B cell (primary cell): Measurements from ENCODE around the gene PTPRQ. TPM values are rescaled to one million over a fixed set of nuclear protein-coding genes. Genes with fewer than 3 reads are reported as not detected.

Experiments
- ATAC-seq: fragments of 200-7000 bp; cut with Tn5 transposase; one replicate; pipeline ENCODE4 v1.10.0; 2021; ENCODE audit warnings: low read depth, mild to moderate bottlenecking, moderate number of reproducible peaks, moderate library complexity
- CTCF ChIA-PET: fragments of 350-600 bp; sonication (Branson Sonifier 250); formaldehyde crosslinking; loops from one replicate; lab custom pipeline; 2021; ENCODE audit warnings: antibody characterized with exemption, inconsistent platforms; lab: Charles Lee
- POLR2A ChIA-PET: fragments of 350-600 bp; sonication (Branson Sonifier 250); formaldehyde crosslinking; loops from one replicate; lab custom pipeline; 2021; ENCODE audit warnings: antibody characterized with exemption; lab: Charles Lee
- DNase-seq: peaks from one replicate; pipeline ENCODE4 v3.0.0; 2013
- H2AFZ ChIP-seq: 2 replicates; pipeline ENCODE4 v1.6.1; 2012; ENCODE audit warnings: mild to moderate bottlenecking, low read depth, low read length; ENCODE audit not compliant: insufficient read depth, poor library complexity, severe bottlenecking
- H3K27ac ChIP-seq, 2 donors: 1 replicate in 1 of 2; 2 replicates in 1 of 2; pipeline ENCODE4 v1.5.1; 2012 to 2013; ENCODE audit warnings: low read length in 2 of 2, mild to moderate bottlenecking in 2 of 2, moderate library complexity in 1 of 2
- H3K27me3 ChIP-seq, 4 experiments: fragments of 200-600 bp in 1 of 4; sonication (generic) in 1 of 4; replicated peaks in 1 of 4; 1 replicate in 2 of 4; 2 replicates in 2 of 4; pipeline versions ENCODE4 v1.6.1 to v1.7.0; 2013 to 2016; ENCODE audit warnings: low read length in 3 of 4, mild to moderate bottlenecking in 2 of 4, mixed read lengths in 1 of 4, moderate library complexity in 1 of 4; ENCODE audit not compliant: insufficient read depth in 4 of 4, control insufficient read depth in 3 of 4; ENCODE audit errors: control extremely low read depth in 1 of 4
- H3K36me3 ChIP-seq, 2 experiments: replicated peaks in 1 of 2; 1 replicate in 1 of 2; 2 replicates in 1 of 2; pipeline versions ENCODE4 v1.6.1 to v1.7.1; 2013; ENCODE audit warnings: low read length in 1 of 2; ENCODE audit not compliant: insufficient read depth in 2 of 2, control insufficient read depth in 1 of 2; ENCODE audit errors: control extremely low read depth in 1 of 2, extremely low read depth in 1 of 2
- H3K4me1 ChIP-seq, 2 donors: fragments of 200-600 bp in 1 of 2; sonication (generic) in 1 of 2; 1 replicate in 1 of 2; 2 replicates in 1 of 2; pipeline versions ENCODE4 v1.5.1 to v1.6.1; 2013 to 2017; ENCODE audit warnings: low read length in 2 of 2; ENCODE audit not compliant: control insufficient read depth in 2 of 2, insufficient read depth in 2 of 2
- H3K4me2 ChIP-seq: replicated peaks from 2 replicates; pipeline ENCODE3; 2012; ENCODE audit warnings: mild to moderate bottlenecking, low read depth, low read length; ENCODE audit not compliant: poor library complexity, severe bottlenecking
- H3K4me3 ChIP-seq, 5 experiments: fragments of 200-600 bp in 1 of 5; sonication (generic) in 1 of 5; 1 replicate in 3 of 5; 2 replicates in 2 of 5; pipeline versions ENCODE4 v1.5.1 to v1.7.0; 2011 to 2016; ENCODE audit warnings: low read length in 4 of 5, mild to moderate bottlenecking in 4 of 5, low read depth in 2 of 5, control low read depth in 1 of 5, moderate library complexity in 1 of 5; ENCODE audit not compliant: insufficient read depth in 1 of 5; ENCODE audit errors: control extremely low read depth in 1 of 5, extremely low read depth in 1 of 5
- H3K79me2 ChIP-seq: fragments of 200-600 bp; sonication (generic); one replicate; pipeline ENCODE4 v1.6.0; 2016; ENCODE audit warnings: low read length; ENCODE audit not compliant: control insufficient read depth, insufficient read depth
- H3K9ac ChIP-seq: fragments of 200-600 bp; sonication (generic); 2 replicates; pipeline ENCODE4 v1.6.1; 2017; ENCODE audit warnings: mild to moderate bottlenecking, low read length, moderate library complexity
- H3K9me3 ChIP-seq, 3 donors: one replicate each; pipeline versions ENCODE4 v1.6.1 to v1.7.1; 2013; ENCODE audit warnings: low read length in 2 of 3; ENCODE audit not compliant: control insufficient read depth in 2 of 3, insufficient read depth in 1 of 3; ENCODE audit errors: control extremely low read depth in 1 of 3
- H4K20me1 ChIP-seq: 2 replicates; pipeline ENCODE4 v1.6.0; 2012; ENCODE audit warnings: mild to moderate bottlenecking, low read length; ENCODE audit not compliant: insufficient read depth, control insufficient read depth, poor library complexity, severe bottlenecking
- H3K27ac Mint-ChIP-seq: one replicate; pipeline ENCODE4 v1.8.0; 2021; ENCODE audit warnings: mixed read lengths
- H3K27me3 Mint-ChIP-seq: one replicate; pipeline ENCODE4 v1.8.0; 2021; ENCODE audit warnings: mixed read lengths
- H3K4me1 Mint-ChIP-seq: one replicate; pipeline ENCODE4 v1.8.0; 2021; ENCODE audit warnings: mixed read lengths
- H3K4me3 Mint-ChIP-seq: one replicate; pipeline ENCODE4 v1.8.0; 2021; ENCODE audit warnings: mixed read lengths
- H3K9me3 Mint-ChIP-seq: one replicate; pipeline ENCODE4 v1.8.0; 2022; ENCODE audit warnings: mixed read lengths; ENCODE audit not compliant: insufficient read depth
- EZH2 ChIP-seq: IDR thresholded peaks from 2 replicates; pipeline ENCODE4 v1.6.1; 2012; ENCODE audit warnings: borderline replicate concordance, low read depth, mild to moderate bottlenecking, moderate library complexity, low read length; ENCODE audit not compliant: insufficient read depth, poor library complexity, severe bottlenecking
- WGBS: methylation state at CpG from one replicate; pipeline ENCODE4 v1.1.5; 2013; ENCODE audit warnings: missing lambda C conversion rate; ENCODE audit not compliant: insufficient coverage; 5-methylcytosine and 5-hydroxymethylcytosine counted together
- intact Hi-C: fragments of 100-400 bp; cut with micrococcal nuclease; formaldehyde crosslinking; loops from one replicate; pipeline ENCODE4 v1.10.0; 2022
- polyA plus RNA-seq: library from polyadenylated mRNA; depleted of rRNA; stranded (reverse); fragments of >200 nt; gene quantifications from 2 replicates; pipeline ENCODE4 v1.2.3, GENCODE V29; 2012
- total RNA-seq, 2 donors: library from RNA; stranded (reverse); fragments of 120-200 nt in 1 of 2; gene quantifications; 1 replicate in 1 of 2; 2 replicates in 1 of 2; pipeline versions ENCODE4 v1.2.3 to v1.2.4, GENCODE V29; 2013 to 2022
- TF ChIP-seq, protein P1 (sequence below): fragments of 200-600 bp; IDR thresholded peaks from one replicate; pipeline ENCODE4 v1.8.0; 2022; ENCODE audit warnings: antibody characterized with exemption, mild to moderate bottlenecking

Gene PTPRQ
- total and polyA plus RNA-seq, 2 donors (not counting 1 experiment from before 2014, with no cell fraction given), result not detected

DNA sequence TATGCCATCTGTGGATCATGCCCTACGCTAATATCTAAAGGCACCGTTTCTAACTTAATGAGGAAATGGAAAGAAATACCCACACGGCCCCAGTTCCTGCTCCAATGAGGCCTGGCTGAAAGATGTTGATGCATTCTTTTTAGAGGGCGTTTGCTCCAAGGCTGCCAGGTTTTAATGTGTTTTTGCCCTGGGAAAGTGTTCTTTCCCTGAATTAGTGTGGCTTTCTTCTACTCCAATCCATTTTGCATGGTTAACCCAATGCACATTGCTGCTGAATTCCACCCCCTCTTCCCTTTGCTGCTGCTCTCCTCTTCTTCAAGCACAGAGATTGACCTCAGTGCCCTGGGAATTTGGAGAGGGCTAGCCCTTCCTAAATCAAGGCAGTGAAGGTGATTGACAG, 273.8 kb downstream of the PTPRQ start:
- H3K4me1 ChIP-seq, result no peaks in the 10 kb centered on the region
- H3K27ac ChIP-seq, result no peak overlapping the region
- H3K27ac Mint-ChIP-seq, result no peak overlapping the region
- no peak for TF ChIP-seq EZH2
- TF ChIP-seq, protein P1, sequence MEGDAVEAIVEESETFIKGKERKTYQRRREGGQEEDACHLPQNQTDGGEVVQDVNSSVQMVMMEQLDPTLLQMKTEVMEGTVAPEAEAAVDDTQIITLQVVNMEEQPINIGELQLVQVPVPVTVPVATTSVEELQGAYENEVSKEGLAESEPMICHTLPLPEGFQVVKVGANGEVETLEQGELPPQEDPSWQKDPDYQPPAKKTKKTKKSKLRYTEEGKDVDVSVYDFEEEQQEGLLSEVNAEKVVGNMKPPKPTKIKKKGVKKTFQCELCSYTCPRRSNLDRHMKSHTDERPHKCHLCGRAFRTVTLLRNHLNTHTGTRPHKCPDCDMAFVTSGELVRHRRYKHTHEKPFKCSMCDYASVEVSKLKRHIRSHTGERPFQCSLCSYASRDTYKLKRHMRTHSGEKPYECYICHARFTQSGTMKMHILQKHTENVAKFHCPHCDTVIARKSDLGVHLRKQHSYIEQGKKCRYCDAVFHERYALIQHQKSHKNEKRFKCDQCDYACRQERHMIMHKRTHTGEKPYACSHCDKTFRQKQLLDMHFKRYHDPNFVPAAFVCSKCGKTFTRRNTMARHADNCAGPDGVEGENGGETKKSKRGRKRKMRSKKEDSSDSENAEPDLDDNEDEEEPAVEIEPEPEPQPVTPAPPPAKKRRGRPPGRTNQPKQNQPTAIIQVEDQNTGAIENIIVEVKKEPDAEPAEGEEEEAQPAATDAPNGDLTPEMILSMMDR, result no peak
- H3K9me3 ChIP-seq, result peaks cover 0 to 11% (median 0%) of the 10 kb centered on the region in 3 donors
- no peaks in the 10 kb centered on the region for H4K20me1 ChIP-seq
- H3K27me3 Mint-ChIP-seq, result peaks cover 39% of the 10 kb centered on the region
- CTCF ChIA-PET, result no interaction called here
- H3K79me2 ChIP-seq, result no peaks in the 10 kb centered on the region
- no CpG with 5 or more reads among the region's 4 CpGs for WGBS
- H3K4me3 Mint-ChIP-seq, result no peak overlapping the region
- DNase-seq (no peak), ATAC-seq (no peak)
- POLR2A ChIA-PET, result no interaction called here
- H3K27me3 ChIP-seq, result peaks cover 0 to 35% (median 9%) of the 10 kb centered on the region in 4 experiments
- no peak overlapping the region for H3K4me3 ChIP-seq
- no peak overlapping the region for H2AFZ ChIP-seq
- H3K4me2 ChIP-seq, result no peak overlapping the region
- intact Hi-C loops, result no loop called here
- H3K4me1 Mint-ChIP-seq, result no peaks in the 10 kb centered on the region
- no peak overlapping the region for H3K9ac ChIP-seq
- H3K36me3 ChIP-seq, result no peaks in the 10 kb centered on the region
- H3K9me3 Mint-ChIP-seq, result no peaks in the 10 kb centered on the region

DNA sequence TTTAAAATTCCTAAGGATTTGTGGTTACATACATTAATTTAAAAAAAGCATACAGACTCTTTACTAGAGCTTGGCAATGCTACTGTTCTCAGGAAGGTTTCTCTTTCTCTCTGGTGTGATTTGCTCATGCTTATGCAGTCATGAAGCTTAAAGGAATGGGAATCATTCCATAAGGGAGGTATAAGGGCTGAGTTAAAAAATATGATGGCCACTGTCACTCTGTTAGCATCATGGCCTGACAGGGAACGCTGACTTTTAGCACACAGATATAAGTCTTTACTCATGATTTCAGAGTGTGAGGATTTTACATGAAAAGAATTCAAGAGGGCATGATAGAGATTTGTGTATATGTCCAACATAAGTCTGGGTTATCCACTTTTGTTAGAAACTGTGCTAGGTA, 276.5 kb downstream of the PTPRQ start:
- Mint-ChIP-seq H3K27me3 (peaks cover 20% of the 10 kb centered on the region), H3K4me1 (no peaks in the 10 kb centered on the region), H3K9me3 (peaks cover 3% of the 10 kb centered on the region), H3K27ac (no peak overlapping the region), H3K4me3 (no peak overlapping the region)
- no peak overlapping the region for H3K27ac ChIP-seq
- H4K20me1 ChIP-seq, result no peaks in the 10 kb centered on the region
- H3K4me2 ChIP-seq, result no peak overlapping the region
- H3K9ac ChIP-seq, result no peak overlapping the region
- intact Hi-C loops, result no loop called here
- H3K79me2 ChIP-seq, result no peaks in the 10 kb centered on the region
- ATAC-seq (no peak), DNase-seq (no peak)
- no peaks in the 10 kb centered on the region for H3K36me3 ChIP-seq
- peaks cover 0 to 11% (median 0%) of the 10 kb centered on the region in 3 donors for H3K9me3 ChIP-seq
- ChIA-PET CTCF (no interaction called here), POLR2A (no interaction called here)
- no peak overlapping the region for H2AFZ ChIP-seq
- TF ChIP-seq, protein P1, result no peak
- no peak for TF ChIP-seq EZH2
- no peaks in the 10 kb centered on the region for H3K4me1 ChIP-seq
- no peak overlapping the region for H3K4me3 ChIP-seq
- WGBS, result no CpG with 5 or more reads among the region's 1 CpG
- peaks cover 0 to 17% (median 0%) of the 10 kb centered on the region in 4 experiments for H3K27me3 ChIP-seq
